WTC11 (cell line): ENCODE results near the gene TRPC4AP.

Source experiments
- ATF2 ChIP-seq: sonication (generic); formaldehyde crosslinking; IDR thresholded peaks from 2 replicates; pipeline ENCODE4 v1.8.1; 2022; ENCODE audit warnings: low read depth, missing genetic modification reagents, borderline replicate concordance
- CTCF ChIP-seq: fragments of 200-600 bp; IDR thresholded peaks from 2 replicates; pipeline ENCODE4 v1.8.0; 2022; ENCODE audit warnings: antibody characterized with exemption
- E2F4 ChIP-seq: sonication (generic); formaldehyde crosslinking; IDR thresholded peaks from 2 replicates; pipeline ENCODE4 v1.8.1; 2022; ENCODE audit warnings: low read depth, mild to moderate bottlenecking, moderate library complexity, missing genetic modification reagents, borderline replicate concordance
- FOXJ3 ChIP-seq: sonication (generic); formaldehyde crosslinking; IDR thresholded peaks from 2 replicates; pipeline ENCODE4 v1.9.0; 2021; ENCODE audit warnings: missing genetic modification reagents, mild to moderate bottlenecking, borderline replicate concordance
- NR1H2 ChIP-seq: sonication (generic); formaldehyde crosslinking; IDR thresholded peaks from 2 replicates; pipeline ENCODE4 v1.9.0; 2021; ENCODE audit warnings: mild to moderate bottlenecking, moderate library complexity, missing genetic modification reagents
- ZNF263 ChIP-seq: sonication (generic); formaldehyde crosslinking; IDR thresholded peaks from 2 replicates; pipeline ENCODE4 v1.8.1; 2022; ENCODE audit warnings: low read depth, mild to moderate bottlenecking, moderate library complexity, missing genetic modification reagents
- TF ChIP-seq, protein P1 (sequence below): sonication (generic); formaldehyde crosslinking; IDR thresholded peaks from 2 replicates; pipeline ENCODE4 v1.8.0; 2022; ENCODE audit warnings: mild to moderate bottlenecking, missing genetic modification reagents

DNA sequence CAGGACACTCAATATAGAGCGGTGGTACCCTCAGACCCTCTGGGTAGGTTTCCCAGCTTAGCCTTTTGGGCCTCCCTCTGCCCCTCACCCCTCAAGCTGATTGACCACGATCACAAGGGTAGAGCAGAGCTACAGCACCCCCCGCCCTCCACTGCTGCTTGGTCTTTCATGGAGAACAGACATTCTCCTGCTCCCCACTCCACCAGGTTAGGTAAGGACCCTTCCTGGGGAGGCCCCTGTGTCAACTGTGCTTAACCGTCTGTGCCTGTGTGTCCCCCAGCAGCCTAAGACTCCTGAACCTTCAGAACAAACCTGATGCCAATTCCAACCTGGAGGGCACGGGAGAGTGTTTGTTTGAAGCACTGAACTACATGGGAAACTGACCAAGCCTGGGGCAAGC, 125.2 kb downstream of the TRPC4AP start:
- no peak for TF ChIP-seq ATF2 (CRISPR knock-in tag)
- TF ChIP-seq E2F4 (CRISPR knock-in tag) = no peak
- no peak for TF ChIP-seq FOXJ3 (CRISPR knock-in tag)
- TF ChIP-seq CTCF = no peak
- TF ChIP-seq ZNF263 (CRISPR knock-in tag) = no peak
- no peak for TF ChIP-seq NR1H2
- TF ChIP-seq, protein P1, sequence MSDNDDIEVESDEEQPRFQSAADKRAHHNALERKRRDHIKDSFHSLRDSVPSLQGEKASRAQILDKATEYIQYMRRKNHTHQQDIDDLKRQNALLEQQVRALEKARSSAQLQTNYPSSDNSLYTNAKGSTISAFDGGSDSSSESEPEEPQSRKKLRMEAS = no peak
